ENCODE measurements around the gene ESR1. TPM values are rescaled to one million over a fixed set of nuclear protein-coding genes. Genes with fewer than 3 reads are reported as not detected.

Gene ESR1
- total and polyA plus RNA-seq, 11 donors = 0.15 to 3.5 (median 0.93) TPM

DNA sequence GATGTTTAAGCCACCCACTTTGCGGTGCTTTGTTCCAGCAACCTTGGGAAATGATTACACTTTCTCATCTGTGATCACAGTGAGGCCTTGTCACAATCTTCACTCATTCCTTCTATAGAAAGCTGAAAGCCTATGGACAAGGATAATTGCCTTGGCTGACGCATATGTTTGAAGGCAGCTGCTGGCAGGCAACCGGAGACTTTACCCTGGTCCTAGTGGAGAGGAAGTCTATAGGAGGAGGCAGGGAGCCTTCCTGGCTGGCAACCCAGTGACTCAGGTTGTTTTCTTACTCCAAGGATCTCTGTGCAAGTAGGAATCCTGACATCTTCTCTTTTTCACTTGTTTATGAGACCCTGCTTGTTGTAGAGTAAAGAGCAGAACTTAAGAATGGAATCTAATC, 34.1 kb upstream of the ESR1 start:
- intact Hi-C loops (cut with DNase I) = no loop called here
- no peak for ATAC-seq
- whole genome bisulfite sequencing, 4 donors = 85 to 89% (median 87%) methylated on average over 3 of the region's 3 CpGs

DNA sequence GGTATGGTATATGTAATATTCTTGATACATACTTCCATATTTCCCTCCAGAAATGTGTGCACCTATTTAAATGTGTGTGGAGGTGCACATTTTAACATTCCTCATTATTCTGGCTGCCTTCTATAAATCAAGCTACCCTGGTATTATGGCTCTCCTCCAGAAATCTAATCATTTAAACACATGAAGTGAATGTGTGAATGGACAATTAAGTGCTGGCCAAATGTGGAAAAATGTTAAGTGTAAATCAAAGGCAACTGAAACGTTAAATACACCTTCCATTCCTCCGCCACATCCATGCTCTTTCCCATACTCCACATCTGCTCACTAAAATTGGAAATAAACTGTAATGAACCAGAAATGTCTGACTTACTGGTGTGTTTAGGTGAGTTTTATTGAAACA, 24.9 kb upstream of the ESR1 start:
- no peak for DNase-seq
- H3K27ac ChIP-seq = no peak overlapping the region
- no peaks in the 10 kb centered on the region for H3K27me3 ChIP-seq
- ATAC-seq = no peak
- H3K9me3 ChIP-seq = peaks cover 0 to 6% (median 0%) of the 10 kb centered on the region in 12 donors
- intact Hi-C loops (cut with DNase I) = no loop called here
- TF ChIP-seq POLR2A (IDR thresholded peaks at IDR 0.05) = no peak
- TF ChIP-seq, protein P1, sequence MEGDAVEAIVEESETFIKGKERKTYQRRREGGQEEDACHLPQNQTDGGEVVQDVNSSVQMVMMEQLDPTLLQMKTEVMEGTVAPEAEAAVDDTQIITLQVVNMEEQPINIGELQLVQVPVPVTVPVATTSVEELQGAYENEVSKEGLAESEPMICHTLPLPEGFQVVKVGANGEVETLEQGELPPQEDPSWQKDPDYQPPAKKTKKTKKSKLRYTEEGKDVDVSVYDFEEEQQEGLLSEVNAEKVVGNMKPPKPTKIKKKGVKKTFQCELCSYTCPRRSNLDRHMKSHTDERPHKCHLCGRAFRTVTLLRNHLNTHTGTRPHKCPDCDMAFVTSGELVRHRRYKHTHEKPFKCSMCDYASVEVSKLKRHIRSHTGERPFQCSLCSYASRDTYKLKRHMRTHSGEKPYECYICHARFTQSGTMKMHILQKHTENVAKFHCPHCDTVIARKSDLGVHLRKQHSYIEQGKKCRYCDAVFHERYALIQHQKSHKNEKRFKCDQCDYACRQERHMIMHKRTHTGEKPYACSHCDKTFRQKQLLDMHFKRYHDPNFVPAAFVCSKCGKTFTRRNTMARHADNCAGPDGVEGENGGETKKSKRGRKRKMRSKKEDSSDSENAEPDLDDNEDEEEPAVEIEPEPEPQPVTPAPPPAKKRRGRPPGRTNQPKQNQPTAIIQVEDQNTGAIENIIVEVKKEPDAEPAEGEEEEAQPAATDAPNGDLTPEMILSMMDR (IDR thresholded peaks at IDR 0.05) = no peak
- no peak overlapping the region for H3K4me3 ChIP-seq
- H3K4me1 ChIP-seq = no peaks in the 10 kb centered on the region
- H3K36me3 ChIP-seq = no peaks in the 10 kb centered on the region
- WGBS, 4 donors = 54 to 73% (median 72%) methylated on average over 2 of the region's 2 CpGs

More for the DNA sequence above, 34.1 kb upstream of the ESR1 start:
- Histone ChIP-seq H3K27ac (no peak overlapping the region), H3K27me3 (no peaks in the 10 kb centered on the region), H3K4me3 (no peak overlapping the region), H3K9me3 (no peaks in the 10 kb centered on the region), H3K36me3 (no peaks in the 10 kb centered on the region), H3K4me1 (no peaks in the 10 kb centered on the region)
- TF ChIP-seq, protein P1 (IDR thresholded peaks at IDR 0.05) = no peak
- no peak for TF ChIP-seq POLR2A (IDR thresholded peaks at IDR 0.05)
- DNase-seq = no peak

DNA sequence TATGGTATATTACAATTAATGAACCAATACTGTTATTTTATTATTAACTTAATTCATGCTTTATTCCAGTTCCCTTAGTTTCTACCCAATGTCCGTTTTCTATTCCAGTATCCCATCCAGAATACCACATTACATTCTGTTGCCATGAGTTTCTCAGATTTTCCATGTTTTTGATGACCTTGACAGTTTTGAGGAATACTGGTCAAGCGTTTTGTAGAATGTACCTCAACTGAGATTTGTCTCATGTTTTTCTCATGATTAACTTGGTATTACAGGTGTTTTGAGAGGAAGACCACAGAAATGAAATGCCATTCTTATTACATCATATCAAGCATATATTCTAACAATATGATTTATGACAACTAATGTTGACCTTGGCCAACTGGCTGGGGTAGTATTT, 23.8 kb upstream of the ESR1 start:
- Histone ChIP-seq H3K36me3 (no peaks in the 10 kb centered on the region), H3K4me3 (no peak overlapping the region), H3K27me3 (no peaks in the 10 kb centered on the region), H3K27ac (no peak overlapping the region), H3K4me1 (no peaks in the 10 kb centered on the region), H3K9me3 (peaks cover 0 to 14% (median 0%) of the 10 kb centered on the region in 12 donors)
- WGBS, 4 donors = 66 to 84% (median 70%) methylated on average over 2 of the region's 2 CpGs
- no peak for DNase-seq
- ATAC-seq = no peak
- intact Hi-C loops (cut with DNase I) = no loop called here
- TF ChIP-seq, protein P1 (IDR thresholded peaks at IDR 0.05) = no peak
- TF ChIP-seq POLR2A (IDR thresholded peaks at IDR 0.05) = no peak

DNA sequence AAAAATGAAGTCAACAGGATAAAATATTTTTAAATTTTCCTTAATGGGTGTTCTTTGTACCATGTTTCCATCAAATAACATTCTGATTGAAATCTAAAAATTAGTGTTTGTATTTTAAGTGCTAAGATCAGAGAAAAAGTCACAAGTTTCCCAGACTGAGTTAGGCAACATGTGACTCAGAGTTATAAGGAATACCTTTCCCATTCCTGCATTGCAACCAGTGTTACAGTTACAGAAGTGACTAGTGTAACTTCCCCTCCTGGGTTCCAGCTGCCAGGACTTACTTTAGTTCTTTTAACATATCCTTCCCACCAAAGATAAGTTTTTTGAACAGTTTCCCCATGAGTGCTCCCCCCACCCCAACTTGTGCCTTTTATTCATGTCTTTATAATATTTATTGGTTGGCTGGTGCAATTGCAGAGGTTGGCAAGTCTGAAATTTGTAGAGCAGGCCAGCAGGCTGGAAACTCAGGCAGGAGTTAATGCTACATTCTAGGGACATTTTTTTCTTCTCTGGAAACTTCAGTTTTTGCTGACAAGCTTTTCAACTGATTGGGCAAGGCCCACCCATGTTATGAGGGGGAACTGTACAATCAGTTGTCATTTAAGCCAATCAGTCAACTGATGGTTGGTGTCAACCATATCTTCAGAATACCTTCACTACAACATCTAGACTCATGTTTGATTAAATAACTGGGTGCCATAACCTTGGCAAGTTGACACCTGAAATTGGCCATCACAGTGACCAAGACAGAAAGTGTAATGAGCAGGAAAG, 22.9 kb upstream of the ESR1 start:
- no peaks in the 10 kb centered on the region for H3K27me3 ChIP-seq
- no peak overlapping the region for H3K27ac ChIP-seq
- H3K4me3 ChIP-seq = no peak overlapping the region
- no peak for DNase-seq
- ATAC-seq = no peak
- peaks cover 0 to 14% (median 0%) of the 10 kb centered on the region in 12 donors for H3K9me3 ChIP-seq
- TF ChIP-seq POLR2A (IDR thresholded peaks at IDR 0.05) = no peak
- TF ChIP-seq, protein P1 (IDR thresholded peaks at IDR 0.05) = no peak
- H3K4me1 ChIP-seq = no peaks in the 10 kb centered on the region
- intact Hi-C loops (cut with DNase I) = no loop called here
- no peaks in the 10 kb centered on the region for H3K36me3 ChIP-seq
